Measurements from ENCODE around the gene ACE. TPM values are rescaled to one million over a fixed set of nuclear protein-coding genes. Genes with fewer than 3 reads are reported as not detected.

The ACE gene
- total and polyA plus RNA-seq, 2 experiments from 2014 or later, result 0.82 to 9.1 TPM

DNA sequence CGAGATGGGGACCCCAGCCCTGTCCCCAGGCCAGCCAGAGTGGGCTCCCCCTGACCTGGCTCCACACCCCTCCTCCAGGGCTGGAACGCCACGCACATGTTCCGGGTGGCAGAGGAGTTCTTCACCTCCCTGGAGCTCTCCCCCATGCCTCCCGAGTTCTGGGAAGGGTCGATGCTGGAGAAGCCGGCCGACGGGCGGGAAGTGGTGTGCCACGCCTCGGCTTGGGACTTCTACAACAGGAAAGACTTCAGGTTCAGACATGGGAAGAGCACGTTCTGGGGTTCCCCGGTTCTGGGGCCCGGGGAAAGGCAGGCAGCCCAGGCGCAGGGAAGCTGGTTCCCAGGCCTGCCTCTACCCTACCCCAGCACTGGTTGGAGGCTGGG is 4.6 kb downstream of the ACE start:
- Mint-ChIP-seq H3K4me3 (no peak overlapping the region), H3K27ac (no peak overlapping the region), H3K36me3 (ENCODE audit: low read depth) (no peaks in the 10 kb centered on the region; the same call in 2 of the 3 replicates), H3K27me3 (ENCODE audit: insufficient read depth, low read depth, poor library complexity) (peaks cover 24% of the 10 kb centered on the region), H3K9me3 (no peaks in the 10 kb centered on the region; the same call in 2 of the 3 replicates), H3K4me1 (peaks cover 19% of the 10 kb centered on the region)
- Histone ChIP-seq H4K20me1 (replicated peaks; ENCODE audit: insufficient read depth) (no peaks in the 10 kb centered on the region), H3F3A (replicated peaks; ENCODE audit: low read depth) (0 out of 2 replicates have a peak, but pooled peaks cover 5% of the 10 kb centered on the region), H3K4me3 (no peak overlapping the region), H3K79me2 (replicated peaks; ENCODE audit: insufficient read depth) (no peaks in the 10 kb centered on the region), H3K27me3 (ENCODE audit: insufficient read depth) (peaks cover 14% of the 10 kb centered on the region), H2AFZ (no peak overlapping the region), H3K27ac (ENCODE audit: low read depth) (no peak overlapping the region), H3K4me2 (no peak overlapping the region), H3K9me2 (ENCODE audit: insufficient read depth) (no peaks in the 10 kb centered on the region), H3K4me1 (ENCODE audit: insufficient read depth) (peaks cover 13% of the 10 kb centered on the region), H3K36me3 (ENCODE audit: insufficient read depth) (no peaks in the 10 kb centered on the region)
- TF ChIP-seq EZH2phosphoT487 (IDR thresholded peaks at IDR 0.05; ENCODE audit: unreplicated experiment), result no peak
- TF ChIP-seq JUNB (IDR thresholded peaks at IDR 0.05; ENCODE audit: unreplicated experiment), result no peak
- no peak for TF ChIP-seq ZNF114 (CRISPR knock-in tag; IDR thresholded peaks at IDR 0.05)
- TF ChIP-seq, protein P1, sequence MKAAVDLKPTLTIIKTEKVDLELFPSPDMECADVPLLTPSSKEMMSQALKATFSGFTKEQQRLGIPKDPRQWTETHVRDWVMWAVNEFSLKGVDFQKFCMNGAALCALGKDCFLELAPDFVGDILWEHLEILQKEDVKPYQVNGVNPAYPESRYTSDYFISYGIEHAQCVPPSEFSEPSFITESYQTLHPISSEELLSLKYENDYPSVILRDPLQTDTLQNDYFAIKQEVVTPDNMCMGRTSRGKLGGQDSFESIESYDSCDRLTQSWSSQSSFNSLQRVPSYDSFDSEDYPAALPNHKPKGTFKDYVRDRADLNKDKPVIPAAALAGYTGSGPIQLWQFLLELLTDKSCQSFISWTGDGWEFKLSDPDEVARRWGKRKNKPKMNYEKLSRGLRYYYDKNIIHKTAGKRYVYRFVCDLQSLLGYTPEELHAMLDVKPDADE (IDR thresholded peaks at IDR 0.05), result no peak
- TF ChIP-seq POLR2AphosphoS5 (IDR thresholded peaks at IDR 0.05; ENCODE audit: low read depth), result no peak
- no peak for TF ChIP-seq STAT1 (IDR thresholded peaks at IDR 0.05; ENCODE audit: unreplicated experiment)
- TF ChIP-seq ZNF331 (CRISPR knock-in tag; IDR thresholded peaks at IDR 0.05; ENCODE audit: low read depth), result no peak
- TF ChIP-seq EZH2 (IDR thresholded peaks at IDR 0.05; ENCODE audit: low read depth, unreplicated experiment), result no peak
- ATAC-seq, result no peak
- no peak for DNase-seq (ENCODE audit: low spot score)

DNA sequence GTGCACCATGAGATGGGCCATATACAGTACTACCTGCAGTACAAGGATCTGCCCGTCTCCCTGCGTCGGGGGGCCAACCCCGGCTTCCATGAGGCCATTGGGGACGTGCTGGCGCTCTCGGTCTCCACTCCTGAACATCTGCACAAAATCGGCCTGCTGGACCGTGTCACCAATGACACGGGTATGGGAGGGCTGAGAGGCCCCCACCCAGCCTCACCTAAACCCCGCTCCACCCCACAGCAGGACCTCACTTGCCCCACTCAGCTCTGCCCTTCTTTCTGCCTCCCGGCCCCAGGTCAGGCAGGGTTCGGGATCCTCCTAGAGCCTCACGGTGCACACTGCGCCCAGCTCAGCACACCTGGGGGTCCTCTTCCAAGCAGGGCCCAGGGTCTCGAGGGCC is 5.6 kb downstream of the ACE start:
- H3K27me3 ChIP-seq (ENCODE audit: insufficient read depth), result peaks cover 13% of the 10 kb centered on the region
- DNase-seq (ENCODE audit: low spot score) (no peak), ATAC-seq (no peak)
- H3K36me3 ChIP-seq (ENCODE audit: insufficient read depth), result no peaks in the 10 kb centered on the region
- H4K20me1 ChIP-seq (replicated peaks; ENCODE audit: insufficient read depth), result no peaks in the 10 kb centered on the region
- H2AFZ ChIP-seq, result no peak overlapping the region
- Mint-ChIP-seq H3K4me1 (peaks cover 18% of the 10 kb centered on the region), H3K9me3 (no peaks in the 10 kb centered on the region; the same call in 2 of the 3 replicates), H3K27ac (peak overlapping the region; percentile 43; the same call in 1 of the 2 replicates), H3K27me3 (ENCODE audit: insufficient read depth, low read depth, poor library complexity) (peaks cover 23% of the 10 kb centered on the region), H3K4me3 (no peak overlapping the region), H3K36me3 (ENCODE audit: low read depth) (no peaks in the 10 kb centered on the region; the same call in 2 of the 3 replicates)
- no peaks in the 10 kb centered on the region for H3K9me2 ChIP-seq (ENCODE audit: insufficient read depth)
- no peaks in the 10 kb centered on the region for H3K79me2 ChIP-seq (replicated peaks; ENCODE audit: insufficient read depth)
- H3F3A ChIP-seq (replicated peaks; ENCODE audit: low read depth), result 0 out of 2 replicates have a peak, but pooled peaks cover 4% of the 10 kb centered on the region
- H3K4me3 ChIP-seq, result no peak overlapping the region
- no peak overlapping the region for H3K27ac ChIP-seq (ENCODE audit: low read depth)
- H3K4me1 ChIP-seq (ENCODE audit: insufficient read depth), result peaks cover 13% of the 10 kb centered on the region
- H3K4me2 ChIP-seq, result no peak overlapping the region
- TF ChIP-seq, protein P1 (IDR thresholded peaks at IDR 0.05), result no peak
- TF ChIP-seq, protein P2, sequence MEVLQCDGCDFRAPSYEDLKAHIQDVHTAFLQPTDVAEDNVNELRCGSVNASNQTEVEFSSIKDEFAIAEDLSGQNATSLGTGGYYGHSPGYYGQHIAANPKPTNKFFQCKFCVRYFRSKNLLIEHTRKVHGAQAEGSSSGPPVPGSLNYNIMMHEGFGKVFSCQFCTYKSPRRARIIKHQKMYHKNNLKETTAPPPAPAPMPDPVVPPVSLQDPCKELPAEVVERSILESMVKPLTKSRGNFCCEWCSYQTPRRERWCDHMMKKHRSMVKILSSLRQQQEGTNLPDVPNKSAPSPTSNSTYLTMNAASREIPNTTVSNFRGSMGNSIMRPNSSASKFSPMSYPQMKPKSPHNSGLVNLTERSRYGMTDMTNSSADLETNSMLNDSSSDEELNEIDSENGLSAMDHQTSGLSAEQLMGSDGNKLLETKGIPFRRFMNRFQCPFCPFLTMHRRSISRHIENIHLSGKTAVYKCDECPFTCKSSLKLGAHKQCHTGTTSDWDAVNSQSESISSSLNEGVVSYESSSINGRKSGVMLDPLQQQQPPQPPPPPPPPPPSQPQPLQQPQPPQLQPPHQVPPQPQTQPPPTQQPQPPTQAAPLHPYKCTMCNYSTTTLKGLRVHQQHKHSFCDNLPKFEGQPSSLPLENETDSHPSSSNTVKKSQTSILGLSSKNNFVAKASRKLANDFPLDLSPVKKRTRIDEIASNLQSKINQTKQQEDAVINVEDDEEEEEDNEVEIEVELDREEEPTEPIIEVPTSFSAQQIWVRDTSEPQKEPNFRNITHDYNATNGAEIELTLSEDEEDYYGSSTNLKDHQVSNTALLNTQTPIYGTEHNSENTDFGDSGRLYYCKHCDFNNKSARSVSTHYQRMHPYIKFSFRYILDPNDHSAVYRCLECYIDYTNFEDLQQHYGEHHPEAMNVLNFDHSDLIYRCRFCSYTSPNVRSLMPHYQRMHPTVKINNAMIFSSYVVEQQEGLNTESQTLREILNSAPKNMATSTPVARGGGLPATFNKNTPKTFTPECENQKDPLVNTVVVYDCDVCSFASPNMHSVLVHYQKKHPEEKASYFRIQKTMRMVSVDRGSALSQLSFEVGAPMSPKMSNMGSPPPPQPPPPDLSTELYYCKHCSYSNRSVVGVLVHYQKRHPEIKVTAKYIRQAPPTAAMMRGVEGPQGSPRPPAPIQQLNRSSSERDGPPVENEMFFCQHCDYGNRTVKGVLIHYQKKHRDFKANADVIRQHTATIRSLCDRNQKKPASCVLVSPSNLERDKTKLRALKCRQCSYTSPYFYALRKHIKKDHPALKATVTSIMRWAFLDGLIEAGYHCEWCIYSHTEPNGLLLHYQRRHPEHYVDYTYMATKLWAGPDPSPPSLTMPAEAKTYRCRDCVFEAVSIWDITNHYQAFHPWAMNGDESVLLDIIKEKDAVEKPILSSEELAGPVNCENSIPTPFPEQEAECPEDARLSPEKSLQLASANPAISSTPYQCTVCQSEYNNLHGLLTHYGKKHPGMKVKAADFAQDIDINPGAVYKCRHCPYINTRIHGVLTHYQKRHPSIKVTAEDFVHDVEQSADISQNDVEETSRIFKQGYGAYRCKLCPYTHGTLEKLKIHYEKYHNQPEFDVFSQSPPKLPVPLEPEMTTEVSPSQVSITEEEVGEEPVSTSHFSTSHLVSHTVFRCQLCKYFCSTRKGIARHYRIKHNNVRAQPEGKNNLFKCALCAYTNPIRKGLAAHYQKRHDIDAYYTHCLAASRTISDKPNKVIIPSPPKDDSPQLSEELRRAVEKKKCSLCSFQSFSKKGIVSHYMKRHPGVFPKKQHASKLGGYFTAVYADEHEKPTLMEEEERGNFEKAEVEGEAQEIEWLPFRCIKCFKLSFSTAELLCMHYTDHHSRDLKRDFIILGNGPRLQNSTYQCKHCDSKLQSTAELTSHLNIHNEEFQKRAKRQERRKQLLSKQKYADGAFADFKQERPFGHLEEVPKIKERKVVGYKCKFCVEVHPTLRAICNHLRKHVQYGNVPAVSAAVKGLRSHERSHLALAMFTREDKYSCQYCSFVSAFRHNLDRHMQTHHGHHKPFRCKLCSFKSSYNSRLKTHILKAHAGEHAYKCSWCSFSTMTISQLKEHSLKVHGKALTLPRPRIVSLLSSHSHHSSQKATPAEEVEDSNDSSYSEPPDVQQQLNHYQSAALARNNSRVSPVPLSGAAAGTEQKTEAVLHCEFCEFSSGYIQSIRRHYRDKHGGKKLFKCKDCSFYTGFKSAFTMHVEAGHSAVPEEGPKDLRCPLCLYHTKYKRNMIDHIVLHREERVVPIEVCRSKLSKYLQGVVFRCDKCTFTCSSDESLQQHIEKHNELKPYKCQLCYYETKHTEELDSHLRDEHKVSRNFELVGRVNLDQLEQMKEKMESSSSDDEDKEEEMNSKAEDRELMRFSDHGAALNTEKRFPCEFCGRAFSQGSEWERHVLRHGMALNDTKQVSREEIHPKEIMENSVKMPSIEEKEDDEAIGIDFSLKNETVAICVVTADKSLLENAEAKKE (CRISPR knock-in tag; IDR thresholded peaks at IDR 0.05), result no peak
- TF ChIP-seq, protein P3, sequence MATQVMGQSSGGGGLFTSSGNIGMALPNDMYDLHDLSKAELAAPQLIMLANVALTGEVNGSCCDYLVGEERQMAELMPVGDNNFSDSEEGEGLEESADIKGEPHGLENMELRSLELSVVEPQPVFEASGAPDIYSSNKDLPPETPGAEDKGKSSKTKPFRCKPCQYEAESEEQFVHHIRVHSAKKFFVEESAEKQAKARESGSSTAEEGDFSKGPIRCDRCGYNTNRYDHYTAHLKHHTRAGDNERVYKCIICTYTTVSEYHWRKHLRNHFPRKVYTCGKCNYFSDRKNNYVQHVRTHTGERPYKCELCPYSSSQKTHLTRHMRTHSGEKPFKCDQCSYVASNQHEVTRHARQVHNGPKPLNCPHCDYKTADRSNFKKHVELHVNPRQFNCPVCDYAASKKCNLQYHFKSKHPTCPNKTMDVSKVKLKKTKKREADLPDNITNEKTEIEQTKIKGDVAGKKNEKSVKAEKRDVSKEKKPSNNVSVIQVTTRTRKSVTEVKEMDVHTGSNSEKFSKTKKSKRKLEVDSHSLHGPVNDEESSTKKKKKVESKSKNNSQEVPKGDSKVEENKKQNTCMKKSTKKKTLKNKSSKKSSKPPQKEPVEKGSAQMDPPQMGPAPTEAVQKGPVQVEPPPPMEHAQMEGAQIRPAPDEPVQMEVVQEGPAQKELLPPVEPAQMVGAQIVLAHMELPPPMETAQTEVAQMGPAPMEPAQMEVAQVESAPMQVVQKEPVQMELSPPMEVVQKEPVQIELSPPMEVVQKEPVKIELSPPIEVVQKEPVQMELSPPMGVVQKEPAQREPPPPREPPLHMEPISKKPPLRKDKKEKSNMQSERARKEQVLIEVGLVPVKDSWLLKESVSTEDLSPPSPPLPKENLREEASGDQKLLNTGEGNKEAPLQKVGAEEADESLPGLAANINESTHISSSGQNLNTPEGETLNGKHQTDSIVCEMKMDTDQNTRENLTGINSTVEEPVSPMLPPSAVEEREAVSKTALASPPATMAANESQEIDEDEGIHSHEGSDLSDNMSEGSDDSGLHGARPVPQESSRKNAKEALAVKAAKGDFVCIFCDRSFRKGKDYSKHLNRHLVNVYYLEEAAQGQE (IDR thresholded peaks at IDR 0.05; ENCODE audit: unreplicated experiment), result no peak
- TF ChIP-seq ZNF114 (CRISPR knock-in tag; IDR thresholded peaks at IDR 0.05) (no peak), POLR2AphosphoS5 (IDR thresholded peaks at IDR 0.05; ENCODE audit: low read depth) (no peak)
